CD4-positive, alpha-beta memory T cell (primary cell): ENCODE data around the gene MYO1F. TPM values are rescaled to one million over a fixed set of nuclear protein-coding genes. Genes with fewer than 3 reads are reported as not detected.
A peak's percentile ranks its signal among the peaks of the same experiment; 100 is the strongest.
"Not testable (repeated sequence)": the region's sequence is repeated elsewhere in the genome, so short reads cannot be mapped to it uniquely, and the experiment has no call there.

Experiments used
- CTCF ChIA-PET: fragments of 350-600 bp; sonication (Branson Sonifier 250); formaldehyde crosslinking; loops from one replicate; lab custom pipeline; 2021; ENCODE audit warnings: inconsistent platforms; ENCODE audit not compliant: partially characterized antibody; lab: Charles Lee
- POLR2A ChIA-PET: fragments of 350-600 bp; sonication (Branson Sonifier 250); formaldehyde crosslinking; loops from one replicate; lab custom pipeline; 2021; ENCODE audit not compliant: partially characterized antibody; lab: Charles Lee
- DNase-seq, 5 donors: peaks; one replicate each; pipeline versions ENCODE4 v3.0.0 to v3.0.0-alpha.2; 2020 to 2022; ENCODE audit warnings: mixed read lengths in 1 of 5
- H3K27ac ChIP-seq: one replicate; pipeline ENCODE4 v1.7.0; 2013; ENCODE audit warnings: low read depth, low read length
- H3K27me3 ChIP-seq: 2 replicates; pipeline ENCODE4 v1.7.0; 2013; ENCODE audit warnings: mild to moderate bottlenecking, low read length, moderate library complexity; ENCODE audit not compliant: insufficient read depth
- H3K36me3 ChIP-seq: 2 replicates; pipeline ENCODE4 v1.7.0; 2013; ENCODE audit warnings: mild to moderate bottlenecking, low read length, moderate library complexity; ENCODE audit not compliant: insufficient read depth
- H3K4me1 ChIP-seq: 2 replicates; pipeline ENCODE4 v1.7.0; 2013; ENCODE audit warnings: mild to moderate bottlenecking, low read length, moderate library complexity; ENCODE audit not compliant: insufficient read depth
- H3K4me3 ChIP-seq, 2 donors: one replicate each; pipeline ENCODE4 v1.7.0; 2013; ENCODE audit warnings: low read length in 2 of 2, mild to moderate bottlenecking in 1 of 2
- H3K9me3 ChIP-seq, 2 donors: one replicate each; pipeline ENCODE4 v1.7.0; 2013; ENCODE audit warnings: low read length in 2 of 2, control low read depth in 1 of 2; ENCODE audit not compliant: control insufficient read depth in 1 of 2
- H3K27ac Mint-ChIP-seq, 7 donors: one replicate each; pipeline ENCODE4 v1.8.0; 2020 to 2021; ENCODE audit warnings: mixed read lengths in 7 of 7, mild to moderate bottlenecking in 6 of 7, inconsistent platforms in 3 of 7, moderate library complexity in 3 of 7
- H3K27me3 Mint-ChIP-seq, 2 donors: one replicate each; pipeline ENCODE4 v1.8.0; 2020 to 2021; ENCODE audit warnings: mixed read lengths in 2 of 2
- H3K36me3 Mint-ChIP-seq, 2 donors: one replicate each; pipeline ENCODE4 v1.8.0; 2020 to 2021; ENCODE audit warnings: mixed read lengths in 2 of 2, inconsistent platforms in 1 of 2, mild to moderate bottlenecking in 1 of 2
- H3K4me1 Mint-ChIP-seq, 4 donors: one replicate each; pipeline ENCODE4 v1.8.0; 2020 to 2021; ENCODE audit warnings: mixed read lengths in 4 of 4, mild to moderate bottlenecking in 1 of 4
- H3K4me3 Mint-ChIP-seq, 8 donors: one replicate each; pipeline ENCODE4 v1.8.0; 2020 to 2021; ENCODE audit warnings: mixed read lengths in 8 of 8, mild to moderate bottlenecking in 7 of 8, moderate library complexity in 6 of 8, inconsistent platforms in 3 of 8
- H3K9me3 Mint-ChIP-seq, 8 donors: one replicate each; pipeline ENCODE4 v1.8.0; 2020 to 2021; ENCODE audit warnings: mixed read lengths in 8 of 8, mild to moderate bottlenecking in 5 of 8, inconsistent platforms in 3 of 8, moderate library complexity in 1 of 8
- intact Hi-C: fragments of 100-400 bp; cut with micrococcal nuclease; formaldehyde crosslinking; loops from one replicate; pipeline ENCODE4 v1.15.1; 2023
- polyA plus RNA-seq, 2 donors: library from polyadenylated mRNA; unstranded; fragments of 300-500 nt; fragmentation: Illumina TruSeq; gene quantifications; one replicate each; pipeline ENCODE4 v1.2.3, GENCODE V29; 2021
- total RNA-seq, 2 experiments: library from RNA; stranded (reverse); gene quantifications; one replicate each; pipeline ENCODE4 v1.2.3, GENCODE V29; 2021

Gene MYO1F
- total and polyA plus RNA-seq, 4 experiments from 2014 or later, result 35.9 to 359 (median 220) TPM

DNA sequence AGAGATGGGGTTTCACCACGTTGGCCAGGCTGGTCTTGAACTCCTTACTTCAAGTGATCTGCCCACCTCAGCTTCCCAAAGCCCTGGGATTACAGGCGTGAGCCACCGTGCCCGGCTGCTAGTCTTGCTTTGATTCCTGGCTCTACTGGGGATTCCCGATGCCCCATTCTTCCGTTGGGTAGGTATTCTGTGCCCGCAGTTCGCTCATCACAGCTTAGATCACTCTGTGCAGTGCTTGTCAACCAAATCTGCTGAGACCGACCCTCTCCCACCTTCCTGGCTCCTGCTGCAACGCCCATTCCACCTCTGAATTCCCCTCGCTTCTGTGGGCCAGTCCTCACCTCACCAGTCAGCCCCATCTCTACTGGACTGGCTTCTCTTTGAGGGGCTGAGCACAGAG, 58.7 kb downstream of the MYO1F start:
- POLR2A ChIA-PET, result interaction anchor here (0.7 to 10.7 kb wide), 14 partner anchors 9 to 197 kb away, joined by 3 to 461 read pairs (median 5); partner anchors contain the start of genes HNRNPM, MARCHF2, MYO1F and NDUFA7
- Mint-ChIP-seq H3K4me3 (peak overlapping the region; percentile 37 to 93 (median 72)), H3K36me3 (peaks cover 4 to 30% of the 10 kb centered on the region in 2 donors), H3K27ac (peak overlapping the region; percentile 91 to 99 (median 97)), H3K9me3 (peaks cover 0 to 1% (median 0%) of the 10 kb centered on the region in 8 donors), H3K27me3 (no peaks in the 10 kb centered on the region), H3K4me1 (peaks cover 32 to 74% (median 53%) of the 10 kb centered on the region in 4 donors)
- no peaks in the 10 kb centered on the region for H3K9me3 ChIP-seq
- CTCF ChIA-PET, result interaction anchor here (0.5 to 9.8 kb wide), 10 partner anchors 10 to 1655 kb away, joined by 3 to 144 read pairs (median 4); partner anchors contain the start of genes HNRNPM, MARCHF2 and MYO1F
- peak in 1 of 5 donors; percentile 64 for DNase-seq
- H3K4me3 ChIP-seq, result no peak overlapping the region
- peak overlapping the region; percentile 43 for H3K27ac ChIP-seq
- intact Hi-C loops, result no loop called here
- peaks cover 64% of the 10 kb centered on the region for H3K4me1 ChIP-seq
- H3K27me3 ChIP-seq, result no peaks in the 10 kb centered on the region
- H3K36me3 ChIP-seq, result peaks cover 14% of the 10 kb centered on the region

DNA sequence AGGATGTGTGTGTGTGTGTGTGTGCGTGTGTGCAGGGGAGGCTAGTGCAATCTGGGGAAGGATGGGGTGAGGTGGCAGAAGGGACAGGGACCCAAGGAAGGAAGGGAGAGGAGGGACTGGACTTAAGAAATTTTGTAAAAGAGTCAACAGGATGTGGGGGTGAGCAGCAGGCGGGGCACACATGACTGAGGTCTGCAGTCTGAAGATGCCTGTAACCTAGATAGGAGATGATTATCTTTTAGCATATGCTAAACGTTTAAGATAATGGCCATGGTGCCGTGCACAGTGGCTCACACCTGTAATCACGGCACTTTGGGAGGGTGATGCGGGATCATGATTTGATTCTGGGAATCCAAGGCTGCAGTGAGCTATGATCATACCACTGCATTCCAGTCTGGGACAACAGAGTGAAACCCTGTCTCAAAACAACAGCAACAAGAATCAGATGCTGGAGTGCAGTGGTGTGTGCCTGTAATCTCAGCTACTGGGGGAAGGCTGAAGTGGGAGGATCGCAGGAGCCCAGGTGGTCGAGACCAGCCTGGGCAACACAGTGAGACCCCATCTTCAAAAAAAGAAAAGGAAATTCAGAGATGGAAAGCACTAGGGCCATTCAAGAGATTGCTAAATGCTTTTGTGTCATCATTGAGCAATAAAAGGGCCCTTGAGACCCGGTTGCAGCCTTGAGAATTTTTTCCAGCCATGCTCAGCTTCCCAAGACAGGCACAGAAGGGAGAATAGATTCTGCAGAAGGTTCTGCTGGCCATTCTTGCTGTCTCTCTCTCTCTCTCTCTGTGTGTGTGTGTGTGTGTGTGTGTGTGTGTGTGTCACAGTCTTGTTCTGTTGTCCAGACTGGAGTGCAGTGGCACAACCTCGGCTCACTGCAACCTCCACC, 59.4 kb downstream of the MYO1F start:
- peaks cover 14% of the 10 kb centered on the region for H3K36me3 ChIP-seq
- peak; percentile 65 to 85 (median 68) for DNase-seq
- peaks cover 71% of the 10 kb centered on the region for H3K4me1 ChIP-seq
- H3K27me3 Mint-ChIP-seq, result no peaks in the 10 kb centered on the region
- peaks cover 7 to 33% of the 10 kb centered on the region in 2 donors for H3K36me3 Mint-ChIP-seq
- no peaks in the 10 kb centered on the region for H3K9me3 ChIP-seq
- H3K9me3 Mint-ChIP-seq, result peaks cover 0 to 1% (median 0%) of the 10 kb centered on the region in 8 donors
- peak overlapping the region; percentile 63 to 93 (median 82) for H3K4me3 Mint-ChIP-seq
- peaks cover 34 to 81% (median 58%) of the 10 kb centered on the region in 4 donors for H3K4me1 Mint-ChIP-seq
- POLR2A ChIA-PET, result interaction anchor here (0.7 to 10.7 kb wide), 16 partner anchors 8 to 196 kb away, joined by 3 to 461 read pairs (median 4); partner anchors contain the start of genes HNRNPM, MARCHF2, MYO1F and NDUFA7
- peak overlapping the region; percentile 91 to 99 (median 97) for H3K27ac Mint-ChIP-seq
- intact Hi-C loops, result loop anchor here (1.0 to 2.0 kb wide), 2 partner anchors 11 to 51 kb away; no protein-coding TSS in a partner anchor
- CTCF ChIA-PET, result interaction anchor here (1.0 to 9.8 kb wide), 8 partner anchors 12 to 105 kb away, joined by 3 to 144 read pairs (median 5); partner anchors contain the start of genes HNRNPM, MARCHF2 and MYO1F
- peak overlapping the region in 1 of 2 donors; percentile 25 for H3K4me3 ChIP-seq
- no peaks in the 10 kb centered on the region for H3K27me3 ChIP-seq
- peak overlapping the region; percentile 43 for H3K27ac ChIP-seq

DNA sequence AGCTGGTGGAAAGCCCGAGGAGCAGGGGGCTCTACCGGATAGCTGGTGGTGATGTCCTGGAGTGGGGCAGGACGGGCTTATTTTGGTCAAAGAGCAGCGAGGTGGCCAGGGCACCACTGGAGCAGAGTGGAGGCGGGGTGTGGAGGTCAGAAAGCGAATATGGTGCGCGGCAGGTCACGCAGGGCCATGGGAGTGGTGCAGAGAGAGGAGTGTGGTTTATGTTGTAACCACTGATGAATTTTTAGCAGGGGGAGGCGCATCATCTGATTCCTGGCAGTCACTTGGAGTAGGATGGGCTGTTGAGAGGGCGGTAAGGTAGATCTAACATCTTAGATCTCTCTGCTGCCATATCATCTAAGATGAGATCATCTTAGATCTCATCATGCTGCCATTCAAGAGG, 61.9 kb downstream of the MYO1F start:
- H3K36me3 ChIP-seq, result no peaks in the 10 kb centered on the region
- POLR2A ChIA-PET, result interaction anchor here (1.4 to 10.7 kb wide), 7 partner anchors 10 to 102 kb away, joined by 4 to 461 read pairs (median 44); partner anchors contain the start of genes HNRNPM, MARCHF2 and MYO1F
- peak; percentile 63 to 90 (median 78) for DNase-seq
- H3K27ac ChIP-seq, result peak overlapping the region; percentile 93
- H3K27ac Mint-ChIP-seq, result peak overlapping the region; percentile 93 to 99 (median 99)
- H3K36me3 Mint-ChIP-seq, result peaks cover 4 to 19% of the 10 kb centered on the region in 2 donors
- no peaks in the 10 kb centered on the region for H3K27me3 Mint-ChIP-seq
- peak overlapping the region; percentile 87 to 97 (median 94) for H3K4me3 Mint-ChIP-seq
- no peaks in the 10 kb centered on the region for H3K27me3 ChIP-seq
- H3K9me3 Mint-ChIP-seq, result peaks cover 0 to 1% (median 0%) of the 10 kb centered on the region in 8 donors
- peaks cover 32 to 82% (median 56%) of the 10 kb centered on the region in 4 donors for H3K4me1 Mint-ChIP-seq
- CTCF ChIA-PET, result interaction anchor here (2.3 to 9.8 kb wide), 3 partner anchors 9 to 64 kb away, joined by 16 to 144 read pairs (median 32); partner anchors contain the start of gene MYO1F
- H3K4me1 ChIP-seq, result peaks cover 82% of the 10 kb centered on the region
- peak overlapping the region in 1 of 2 donors; percentile 30 for H3K4me3 ChIP-seq
- intact Hi-C loops, result loop anchor here (2.0 kb wide), 2 partner anchors 61 to 71 kb away; partner anchors contain the start of genes HNRNPM and MYO1F
- no peaks in the 10 kb centered on the region for H3K9me3 ChIP-seq

DNA sequence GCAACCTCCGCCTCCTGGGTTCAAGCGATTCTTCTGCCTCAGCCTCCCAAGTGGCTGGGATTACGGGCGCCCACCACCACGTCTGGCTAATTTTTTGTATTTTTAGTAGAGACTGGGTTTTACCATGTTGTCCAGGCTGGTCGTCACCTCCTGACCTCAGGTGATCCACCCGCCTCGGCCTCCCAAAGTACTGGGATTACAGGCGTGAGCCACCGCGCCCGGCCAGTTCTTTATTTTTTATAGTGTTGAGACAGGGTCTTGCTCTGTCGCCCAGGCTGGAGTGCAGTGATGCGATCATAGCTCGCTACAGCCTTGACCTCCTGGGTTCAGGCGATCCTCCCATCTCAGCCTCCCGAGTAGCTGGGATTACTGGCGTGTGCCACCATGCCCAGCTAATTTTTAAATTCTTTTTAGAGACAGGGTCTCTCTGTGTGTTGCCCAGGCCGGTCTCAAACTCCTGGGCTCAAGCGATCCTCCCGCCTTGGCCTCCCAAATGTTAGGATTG, 62.7 kb downstream of the MYO1F start:
- not testable (repeated sequence) for H3K9me3 Mint-ChIP-seq, H3K9me3 ChIP-seq, DNase-seq, H3K27me3 ChIP-seq, H3K27me3 Mint-ChIP-seq, H3K36me3 ChIP-seq
- H3K27ac ChIP-seq, result peak overlapping the region; percentile 93
- Mint-ChIP-seq H3K36me3 (peaks cover 4 to 18% of the 10 kb centered on the region in 2 donors), H3K27ac (peak overlapping the region; percentile 96 to 99 (median 99)), H3K4me3 (peak overlapping the region; percentile 87 to 97 (median 94)), H3K4me1 (peaks cover 30 to 74% (median 54%) of the 10 kb centered on the region in 4 donors)
- ChIA-PET CTCF (interaction anchor here (1.5 to 9.8 kb wide), 6 partner anchors 8 to 65 kb away, joined by 5 to 144 read pairs (median 14); partner anchors contain the start of gene MYO1F), POLR2A (interaction anchor here (1.0 to 10.7 kb wide), 19 partner anchors 9 to 193 kb away, joined by 3 to 461 read pairs (median 5); partner anchors contain the start of genes HNRNPM, KANK3, MARCHF2 and MYO1F)
- H3K4me3 ChIP-seq, result peak overlapping the region in 1 of 2 donors; percentile 82
- intact Hi-C loops, result loop anchor here (2.0 to 5.0 kb wide), 3 partner anchors 62 to 122 kb away; partner anchors contain the start of genes HNRNPM, MYO1F and RAB11B
- H3K4me1 ChIP-seq, result peaks cover 75% of the 10 kb centered on the region

DNA sequence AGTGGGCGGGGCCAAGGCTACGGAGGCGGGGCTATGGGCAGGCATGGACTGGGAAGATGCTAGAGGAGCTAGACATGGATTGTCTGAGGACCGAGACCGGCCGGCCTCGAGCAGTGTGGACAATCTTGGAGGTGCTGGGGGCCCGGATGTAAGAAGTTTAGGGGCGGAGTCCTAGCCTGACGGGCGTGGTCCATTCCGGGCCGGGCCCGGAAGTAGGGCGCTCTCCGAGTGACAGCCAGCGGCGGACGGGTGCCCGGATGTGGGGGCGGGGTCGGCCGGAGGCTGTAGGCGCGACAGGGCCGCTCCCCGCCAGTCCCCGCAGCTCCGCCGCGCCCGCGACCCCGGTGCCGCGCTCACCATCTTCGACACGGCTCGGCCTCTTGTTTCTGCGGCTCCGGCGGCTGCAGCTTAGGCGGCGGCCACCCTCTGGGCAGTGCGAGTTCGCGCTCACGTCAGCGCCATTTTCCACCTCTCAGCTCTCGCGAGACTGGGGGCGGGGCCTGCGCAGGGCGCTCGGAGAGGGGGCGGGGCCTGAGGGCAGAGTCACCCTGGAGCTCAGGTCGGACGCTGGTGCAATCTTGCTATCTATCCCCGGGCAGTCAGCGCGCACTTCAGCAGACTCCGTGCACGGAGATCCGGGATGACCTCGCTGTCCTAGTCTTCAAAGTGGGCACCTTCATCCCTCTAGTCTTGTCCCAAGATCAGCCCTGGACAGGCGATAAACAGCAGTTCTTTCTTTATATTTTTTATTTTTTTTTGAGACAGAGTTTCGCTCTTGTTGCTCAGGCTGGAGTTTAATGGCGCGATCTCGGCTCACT, 63.3 kb downstream of the MYO1F start, which contains the start of gene ZNF414:
Gene ZNF414, minus strand, starts transcription at position 481 of the 818 bp plus-strand sequence. Its CDS starts 121 bp downstream, at position 360.
- Histone ChIP-seq H3K36me3 (no peaks in the 10 kb centered on the region), H3K4me1 (peaks cover 68% of the 10 kb centered on the region), H3K4me3 (peak within 1 kb of the TSS; percentile 34 to 82), H3K27me3 (no peaks in the 10 kb centered on the region), H3K27ac (peak within 1 kb of the TSS; percentile 93), H3K9me3 (no peaks in the 10 kb centered on the region)
- H3K4me3 Mint-ChIP-seq, result peak within 1 kb of the TSS; percentile 87 to 97 (median 94)
- no peaks in the 10 kb centered on the region for H3K27me3 Mint-ChIP-seq
- peak within 1 kb of the TSS; percentile 96 to 99 (median 99) for H3K27ac Mint-ChIP-seq
- intact Hi-C loops, result loop anchor here (2.0 to 5.0 kb wide), 3 partner anchors 63 to 122 kb away; partner anchors contain the start of genes HNRNPM, MYO1F and RAB11B
- H3K4me1 Mint-ChIP-seq, result peaks cover 30 to 67% (median 50%) of the 10 kb centered on the region in 4 donors
- ChIA-PET POLR2A (interaction anchor here (0.5 to 10.7 kb wide), 31 partner anchors 8 to 1820 kb away, joined by 3 to 461 read pairs (median 4); partner anchors contain the start of genes HNRNPM, KANK3, MARCHF2 and MYO1F), CTCF (interaction anchor here (0.6 to 9.8 kb wide), 8 partner anchors 8 to 100 kb away, joined by 3 to 144 read pairs (median 10); partner anchors contain the start of genes MARCHF2 and MYO1F)
- H3K9me3 Mint-ChIP-seq, result peaks cover 0 to 1% (median 0%) of the 10 kb centered on the region in 8 donors
- DNase-seq, result peak; percentile 94 to 99 (median 97)
- peaks cover 4 to 20% of the 10 kb centered on the region in 2 donors for H3K36me3 Mint-ChIP-seq
